Neural progenitor cell (in vitro differentiated cells): ENCODE results near the gene TLE6. TPM values are rescaled to one million over a fixed set of nuclear protein-coding genes. Genes with fewer than 3 reads are reported as not detected.
A peak's percentile ranks its signal among the peaks of the same experiment; 100 is the strongest.

Experiments used
- DNase-seq: peaks from one replicate; pipeline ENCODE4 v3.0.0-alpha.2; 2016; ENCODE audit warnings: low spot score
- H2AFZ ChIP-seq: fragments of 200-600 bp; sonication (generic); replicated peaks from 2 replicates; pipeline ENCODE4 v1.6.1; 2016; ENCODE audit warnings: antibody characterized with exemption
- H3F3A ChIP-seq: fragments of 200-600 bp; sonication (generic); 2 replicates; pipeline ENCODE4 v1.6.1; 2016; ENCODE audit warnings: antibody characterized with exemption, low read depth
- H3K27ac ChIP-seq: fragments of 200-600 bp; sonication (generic); 2 replicates; pipeline ENCODE4 v1.5.1; 2016; ENCODE audit warnings: mild to moderate bottlenecking
- H3K27me3 ChIP-seq: fragments of 200-600 bp; sonication (generic); 2 replicates; pipeline ENCODE4 v1.6.1; 2016; ENCODE audit warnings: mild to moderate bottlenecking, moderate library complexity
- H3K36me3 ChIP-seq: fragments of 200-600 bp; sonication (generic); 2 replicates; pipeline ENCODE4 v1.5.1; 2016
- H3K4me1 ChIP-seq: fragments of 200-600 bp; sonication (generic); 2 replicates; pipeline ENCODE4 v1.6.1; 2016; ENCODE audit warnings: mixed run types
- H3K4me2 ChIP-seq: fragments of 200-600 bp; sonication (generic); 2 replicates; pipeline ENCODE4 v1.6.1; 2016
- H3K4me3 ChIP-seq: fragments of 200-600 bp; sonication (generic); 2 replicates; pipeline ENCODE4 v1.5.1; 2016
- H3K79me2 ChIP-seq: fragments of 200-600 bp; sonication (generic); 2 replicates; pipeline ENCODE4 v1.6.1; 2016; ENCODE audit warnings: low read depth
- H3K9ac ChIP-seq: fragments of 200-600 bp; sonication (generic); 2 replicates; pipeline ENCODE4 v1.6.1; 2016
- H3K9me3 ChIP-seq: fragments of 200-600 bp; sonication (generic); 2 replicates; pipeline ENCODE4 v1.5.1; 2016; ENCODE audit warnings: low read depth
- H4K20me1 ChIP-seq: fragments of 200-600 bp; sonication (generic); 2 replicates; pipeline ENCODE4 v1.6.1; 2016; ENCODE audit warnings: low read depth
- H3K27ac Mint-ChIP-seq: 3 replicates; pipeline ENCODE4 v1.8.0; 2021; ENCODE audit warnings: mixed read lengths
- H3K27me3 Mint-ChIP-seq: 2 replicates; pipeline ENCODE4 v1.8.0; 2022; ENCODE audit warnings: low read depth, mild to moderate bottlenecking, inconsistent platforms, moderate library complexity, mixed read lengths; ENCODE audit not compliant: insufficient read depth
- H3K36me3 Mint-ChIP-seq: 3 replicates; pipeline ENCODE4 v1.8.0; 2021; ENCODE audit warnings: mixed read lengths
- H3K4me1 Mint-ChIP-seq: 3 replicates; pipeline ENCODE4 v1.8.0; 2021; ENCODE audit warnings: mixed read lengths
- H3K4me3 Mint-ChIP-seq: 3 replicates; pipeline ENCODE4 v1.8.0; 2021; ENCODE audit warnings: mild to moderate bottlenecking, moderate library complexity, mixed read lengths
- H3K9me3 Mint-ChIP-seq: 3 replicates; pipeline ENCODE4 v1.8.0; 2020; ENCODE audit warnings: mixed read lengths
- CTCF ChIP-seq: fragments of 200-600 bp; sonication (generic); IDR thresholded peaks from 2 replicates; pipeline ENCODE4 v1.5.1; 2017; ENCODE audit warnings: antibody characterized with exemption, mild to moderate bottlenecking
- EZH2 ChIP-seq: fragments of 200-600 bp; sonication (generic); IDR thresholded peaks from 2 replicates; pipeline ENCODE4 v1.6.1; 2017; ENCODE audit warnings: antibody characterized with exemption, mild to moderate bottlenecking, moderate library complexity
- EZH2phosphoT487 ChIP-seq: fragments of 200-600 bp; sonication (generic); IDR thresholded peaks from 2 replicates; pipeline ENCODE4 v1.6.1; 2017; ENCODE audit warnings: antibody characterized with exemption
- total RNA-seq: library from RNA; depleted of rRNA; stranded (reverse); fragments of >200 nt; gene quantifications from 2 replicates; pipeline ENCODE4 v1.2.3, GENCODE V29; 2015; ENCODE audit warnings: low replicate concordance

The TLE6 gene
- total RNA-seq, 1 donor from 2014 or later = 0.22 TPM

- no peak overlapping the region for H3K27ac ChIP-seq
- no peak overlapping the region for H3K4me3 ChIP-seq
- H3K9ac ChIP-seq = no peak overlapping the region
- TF ChIP-seq EZH2 (no peak), EZH2phosphoT487 (no peak), CTCF (no peak)
- no peak for DNase-seq
- Mint-ChIP-seq H3K4me1 (peaks cover 36% of the 10 kb centered on the region), H3K9me3 (peaks cover 3% of the 10 kb centered on the region), H3K36me3 (no peaks in the 10 kb centered on the region), H3K27me3 (peaks cover 61% of the 10 kb centered on the region), H3K27ac (peak overlapping the region; percentile 78), H3K4me3 (peak overlapping the region; percentile 57)
- peaks cover 88% of the 10 kb centered on the region for H3K27me3 ChIP-seq
- peaks cover 39% of the 10 kb centered on the region for H3F3A ChIP-seq
- H3K36me3 ChIP-seq = no peaks in the 10 kb centered on the region
- no peak overlapping the region for H2AFZ ChIP-seq
- H4K20me1 ChIP-seq = peaks cover 32% of the 10 kb centered on the region
- H3K4me1 ChIP-seq = peaks cover 22% of the 10 kb centered on the region
- no peak overlapping the region for H3K4me2 ChIP-seq
- H3K79me2 ChIP-seq = no peaks in the 10 kb centered on the region
- no peaks in the 10 kb centered on the region for H3K9me3 ChIP-seq
These were observed 4.5 kb downstream of the TLE6 start for GRCh38 chr19:2981898-2982297.

- Histone ChIP-seq H3K79me2 (no peaks in the 10 kb centered on the region), H3F3A (peaks cover 41% of the 10 kb centered on the region), H3K4me1 (peaks cover 27% of the 10 kb centered on the region), H3K36me3 (no peaks in the 10 kb centered on the region), H3K27me3 (peaks cover 85% of the 10 kb centered on the region), H3K9me3 (no peaks in the 10 kb centered on the region), H3K4me3 (no peak overlapping the region), H3K4me2 (peak overlapping the region; percentile 69), H2AFZ (no peak overlapping the region), H3K9ac (no peak overlapping the region), H3K27ac (no peak overlapping the region), H4K20me1 (peaks cover 30% of the 10 kb centered on the region)
- Mint-ChIP-seq H3K36me3 (no peaks in the 10 kb centered on the region), H3K4me3 (no peak overlapping the region), H3K27ac (no peak overlapping the region), H3K4me1 (peaks cover 37% of the 10 kb centered on the region), H3K27me3 (peaks cover 60% of the 10 kb centered on the region), H3K9me3 (peaks cover 3% of the 10 kb centered on the region)
- no peak for DNase-seq
- TF ChIP-seq EZH2phosphoT487 = no peak
- no peak for TF ChIP-seq CTCF
- no peak for TF ChIP-seq EZH2
These were observed 5.2 kb downstream of the TLE6 start for GRCh38 chr19:2982561-2982960.

GRCh38 chr19:2982983-2983350 is 5.6 kb downstream of the TLE6 start:
- no peaks in the 10 kb centered on the region for H3K79me2 ChIP-seq
- peaks cover 25% of the 10 kb centered on the region for H4K20me1 ChIP-seq
- no peaks in the 10 kb centered on the region for H3K36me3 ChIP-seq
- H3F3A ChIP-seq = peaks cover 39% of the 10 kb centered on the region
- no peak overlapping the region for H2AFZ ChIP-seq
- no peak for TF ChIP-seq CTCF
- no peak for TF ChIP-seq EZH2
- H3K4me2 ChIP-seq = peak overlapping the region; percentile 69
- H3K27me3 ChIP-seq = peaks cover 81% of the 10 kb centered on the region
- peak; percentile 42 for DNase-seq
- Mint-ChIP-seq H3K36me3 (no peaks in the 10 kb centered on the region), H3K4me3 (no peak overlapping the region), H3K9me3 (peaks cover 3% of the 10 kb centered on the region), H3K4me1 (peaks cover 34% of the 10 kb centered on the region), H3K27me3 (peaks cover 57% of the 10 kb centered on the region), H3K27ac (no peak overlapping the region)
- H3K27ac ChIP-seq = no peak overlapping the region
- no peak overlapping the region for H3K4me3 ChIP-seq
- peaks cover 26% of the 10 kb centered on the region for H3K4me1 ChIP-seq
- H3K9ac ChIP-seq = no peak overlapping the region
- H3K9me3 ChIP-seq = no peaks in the 10 kb centered on the region
